HepG2 (cell line): ENCODE results near the gene DNAJC7. TPM values are rescaled to one million over a fixed set of nuclear protein-coding genes. Genes with fewer than 3 reads are reported as not detected.

Source experiments
- ATAC-seq: fragments of 200-7000 bp; cut with Tn5 transposase; 3 replicates; pipeline ENCODE4 v1.9.1; 2020; ENCODE audit warnings: mild to moderate bottlenecking, moderate library complexity
- BruUV-seq: library from RNA; stranded (reverse); fragments of 400-500 nt; replicated peaks from 2 replicates; lab custom pipeline; 2021; lab: Mats Ljungman, UMichigan
- CTCF ChIA-PET: fragments of 300-600 bp; formaldehyde crosslinking; extraction: SDS; loops from one replicate; lab custom pipeline; 2021; ENCODE audit warnings: low total read pairs, inconsistent platforms, low intra/inter-chr PET ratio; lab: Yijun Ruan, JAX
- POLR2A ChIA-PET: fragments of 350-600 bp; sonication (Branson Sonifier 250); formaldehyde crosslinking; loops from one replicate; lab custom pipeline; 2020; ENCODE audit warnings: antibody characterized with exemption, inconsistent platforms; lab: Yijun Ruan, JAX
- DNase-seq: peaks from one replicate; pipeline ENCODE4 v3.0.0-alpha.2; 2015; ENCODE audit warnings: low spot score
- FAIRE-seq: peaks from 3 replicates; lab custom pipeline; 2011; peaks lifted over from hg19 to GRCh38; lab: Jason Lieb, UNC
- H2AFZ ChIP-seq: one replicate; pipeline ENCODE4 v1.6.1; 2011; ENCODE audit warnings: low read length, inconsistent platforms
- H3K27ac ChIP-seq: fragments of 300-600 bp; 3 replicates; pipeline ENCODE4 v1.8.0; 2011; ENCODE audit warnings: mixed run types, mild to moderate bottlenecking, mixed read lengths, low read length, inconsistent platforms; ENCODE audit not compliant: insufficient read depth; ENCODE audit errors: extremely low read length
- H3K27me3 ChIP-seq, 2 experiments: fragments of 200-600 bp in 1 of 2; 2 replicates in 1 of 2; 3 replicates in 1 of 2; pipeline versions ENCODE4 v1.6.0 to v1.8.0; 2011; ENCODE audit warnings: low read length in 2 of 2, mild to moderate bottlenecking in 2 of 2, moderate library complexity in 2 of 2, inconsistent platforms in 1 of 2; ENCODE audit not compliant: insufficient read depth in 2 of 2, control insufficient read depth in 1 of 2
- H3K36me3 ChIP-seq, 2 experiments: fragments of 200-600 bp in 1 of 2; replicated peaks in 1 of 2; 2 replicates in 1 of 2; 3 replicates in 1 of 2; pipeline versions ENCODE4 v1.5.1 to v1.8.0; 2011; ENCODE audit warnings: low read length in 2 of 2, inconsistent platforms in 1 of 2; ENCODE audit not compliant: insufficient read depth in 2 of 2, control insufficient read depth in 1 of 2
- H3K4me1 ChIP-seq: 2 replicates; pipeline ENCODE4 v1.5.1; 2012; ENCODE audit warnings: low read length, inconsistent platforms; ENCODE audit not compliant: insufficient read depth
- H3K4me2 ChIP-seq: 2 replicates; pipeline ENCODE4 v1.6.0; 2011; ENCODE audit warnings: low read depth, low read length, inconsistent platforms
- H3K4me3 ChIP-seq, 3 experiments: fragments of 200-600 bp in 1 of 3; sonication (generic), shearing (Covaris generic) in 1 of 3; replicated peaks in 1 of 3; 2 replicates each; pipeline ENCODE4 v1.5.1; 2011 to 2016; ENCODE audit warnings: low read length in 3 of 3, inconsistent platforms in 2 of 3, low read depth in 2 of 3, mild to moderate bottlenecking in 2 of 3, control low read depth in 1 of 3, mixed read lengths in 1 of 3; ENCODE audit not compliant: insufficient read depth in 1 of 3
- H3K79me2 ChIP-seq: one replicate; pipeline ENCODE4 v1.6.1; 2011; ENCODE audit warnings: low read length, inconsistent platforms; ENCODE audit not compliant: insufficient read depth
- H3K9ac ChIP-seq: 2 replicates; pipeline ENCODE4 v1.6.0; 2011; ENCODE audit warnings: mild to moderate bottlenecking, low read depth, low read length, inconsistent platforms; ENCODE audit not compliant: insufficient read depth
- H3K9me3 ChIP-seq: 2 replicates; pipeline ENCODE4 v1.5.1; 2012; ENCODE audit warnings: mild to moderate bottlenecking, low read length
- H4K20me1 ChIP-seq: 2 replicates; pipeline ENCODE4 v1.6.0; 2011; ENCODE audit warnings: inconsistent platforms, mild to moderate bottlenecking, low read length, moderate library complexity; ENCODE audit not compliant: insufficient read depth
- EED ChIP-seq: sonication (generic); formaldehyde crosslinking; IDR thresholded peaks from 2 replicates; pipeline ENCODE4 v1.5.0; 2020; ENCODE audit warnings: mild to moderate bottlenecking, missing genetic modification reagents
- KMT2B ChIP-seq: IDR thresholded peaks from 2 replicates; pipeline ENCODE4 v1.6.1; 2016; ENCODE audit warnings: missing genetic modification reagents, missing compliant biosample characterization
- MEIS1 ChIP-seq: sonication (generic); formaldehyde crosslinking; IDR thresholded peaks from 2 replicates; pipeline ENCODE4 v1.9.0; 2021; ENCODE audit warnings: mild to moderate bottlenecking, missing genetic modification reagents, moderate library complexity, borderline replicate concordance
- MZF1 ChIP-seq: sonication (generic); formaldehyde crosslinking; IDR thresholded peaks from 2 replicates; pipeline ENCODE4 v1.8.1; 2023; ENCODE audit warnings: mild to moderate bottlenecking, missing genetic modification reagents, borderline replicate concordance
- NKX3-1 ChIP-seq: sonication (generic); formaldehyde crosslinking; IDR thresholded peaks from 2 replicates; pipeline ENCODE4 v1.5.0; 2020; ENCODE audit warnings: missing genetic modification reagents
- SMC3 ChIP-seq: IDR thresholded peaks from 2 replicates; pipeline ENCODE4 v1.6.1; 2011; ENCODE audit warnings: low read length, improper control_type of control experiment
- ZNF17 ChIP-seq: sonication (generic); formaldehyde crosslinking; IDR thresholded peaks from 2 replicates; pipeline ENCODE4 v1.5.0; 2020; ENCODE audit warnings: mild to moderate bottlenecking, missing genetic modification reagents
- ZNF383 ChIP-seq: sonication (generic); formaldehyde crosslinking; IDR thresholded peaks from 2 replicates; pipeline ENCODE4 v1.4.0; 2020; ENCODE audit warnings: missing genetic modification reagents, mild to moderate bottlenecking, borderline replicate concordance
- ZNF432 ChIP-seq: sonication (generic); formaldehyde crosslinking; IDR thresholded peaks from 2 replicates; pipeline ENCODE4 v1.5.0; 2020; ENCODE audit warnings: missing genetic modification reagents, mild to moderate bottlenecking, borderline replicate concordance
- ZNF451 ChIP-seq: sonication (generic); formaldehyde crosslinking; IDR thresholded peaks from 2 replicates; pipeline ENCODE4 v1.5.0; 2020; ENCODE audit warnings: mild to moderate bottlenecking, missing genetic modification reagents
- WGBS: methylation state at CpG from one replicate; pipeline ENCODE4 v1.1.6; 2017; ENCODE audit warnings: low lambda C conversion rate; 5-methylcytosine and 5-hydroxymethylcytosine counted together
- in situ Hi-C: cut with HindIII; loops from 2 replicates; pipeline ENCODE4 v1.10.0; 2017; ENCODE audit warnings: low pct_unique_long_range_greater_than_20kb; ENCODE audit not compliant: extremely low pct_ligation_motif_present
- intact Hi-C: fragments of 100-400 bp; cut with micrococcal nuclease; formaldehyde crosslinking; loops from one replicate; pipeline ENCODE4 v1.10.0; 2022; ENCODE audit not compliant: unreplicated experiment
- polyA plus RNA-seq, 8 experiments: library from polyadenylated mRNA; depleted of rRNA in 3 of 8; stranded (reverse) in 7 of 8; unstranded in 1 of 8; fragments of >200 nt; fragmentation: Illumina TruSeq in 4 of 8; extraction: Trizol in 4 of 8; gene quantifications; 2 replicates each; pipeline versions ENCODE4 v1.2.1 to v1.2.3, GENCODE V29; 2011 to 2016; ENCODE audit warnings: low read depth in 4 of 8, missing spikeins in 1 of 8, mixed read lengths in 1 of 8; ENCODE audit not compliant: insufficient read depth in 1 of 8
- total RNA-seq, 5 experiments: library from RNA; depleted of rRNA; stranded (reverse); fragments of >200 nt; fragmentation: Illumina TruSeq; extraction: Trizol; gene quantifications; 2 replicates each; pipeline ENCODE4 v1.2.3, GENCODE V29; 2016; ENCODE audit warnings: low read depth in 1 of 5
- TF ChIP-seq, protein P1 (sequence below): sonication (generic); formaldehyde crosslinking; IDR thresholded peaks from 2 replicates; pipeline ENCODE4 v1.4.0; 2020; ENCODE audit warnings: missing genetic modification reagents
- TF ChIP-seq, protein P2 (sequence below): sonication (generic); formaldehyde crosslinking; IDR thresholded peaks from 2 replicates; pipeline ENCODE4 v1.4.0; 2020; ENCODE audit warnings: mild to moderate bottlenecking, low read depth, missing genetic modification reagents
- TF ChIP-seq, protein P3 (sequence below): IDR thresholded peaks from 2 replicates; pipeline ENCODE4 v1.6.1; 2016; ENCODE audit warnings: control low read depth
- TF ChIP-seq, protein P4 (sequence below): sonication (generic); formaldehyde crosslinking; IDR thresholded peaks from 2 replicates; pipeline ENCODE4 v1.4.0; 2020; ENCODE audit warnings: mild to moderate bottlenecking, missing genetic modification reagents

Gene DNAJC7
- total and polyA plus RNA-seq, 2 of the 13 experiments (the other 11 are each of a cell fraction or from before 2014, with no cell fraction given), result 47.7 to 132 TPM

DNA sequence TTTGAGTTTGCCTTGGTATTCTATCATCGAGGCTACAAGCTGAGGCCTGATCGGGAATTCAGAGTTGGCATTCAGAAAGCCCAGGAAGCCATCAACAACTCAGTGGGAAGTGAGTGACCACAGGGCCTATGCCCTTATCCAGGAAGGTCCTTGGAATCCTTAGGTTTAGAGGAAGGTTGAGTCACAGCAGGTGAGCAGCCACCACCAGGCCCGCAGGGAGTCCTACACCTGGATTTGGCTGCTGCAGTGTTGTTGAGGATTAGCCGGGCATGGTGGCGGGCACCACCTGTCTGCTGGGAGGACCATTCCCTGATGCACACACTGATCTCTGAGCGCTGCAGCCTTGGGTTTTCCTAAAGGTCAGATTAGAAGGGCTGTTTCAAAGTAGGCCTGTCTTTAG, 81.6 kb downstream of the DNAJC7 start:
- POLR2A ChIA-PET, result no interaction called here

DNA sequence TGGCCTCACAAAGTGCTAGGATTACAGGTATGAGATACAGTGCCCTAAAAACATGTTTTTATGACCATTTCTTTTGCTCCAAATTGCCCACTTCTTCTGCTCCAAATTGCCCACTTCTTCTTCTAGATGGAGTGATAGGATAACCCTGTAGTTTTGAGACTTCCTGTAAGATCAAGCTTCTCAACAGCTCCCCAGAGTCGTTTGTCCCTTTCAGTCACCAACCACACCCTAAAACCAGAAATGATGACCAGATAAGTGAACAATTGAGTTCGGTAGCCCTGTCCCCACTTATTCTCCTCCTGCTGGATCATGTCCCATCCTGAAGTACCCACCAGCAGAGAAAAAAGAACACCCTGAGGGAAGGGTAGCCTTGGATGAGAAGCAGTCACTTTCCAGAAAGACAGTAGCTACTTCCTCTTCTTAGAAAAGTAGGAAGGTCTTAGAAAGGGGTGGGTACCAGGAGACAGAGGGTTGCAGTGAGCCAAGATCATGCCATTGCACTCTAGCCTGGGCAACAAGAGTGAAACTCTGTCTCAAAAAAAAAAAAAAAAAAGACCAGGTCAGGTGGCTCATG, 84.3 kb downstream of the DNAJC7 start:
- peaks cover 42% of the 10 kb centered on the region for H3K4me1 ChIP-seq
- no peaks in the 10 kb centered on the region for H4K20me1 ChIP-seq
- ATAC-seq (no peak), DNase-seq (no peak), FAIRE-seq (no peak)
- no peaks in the 10 kb centered on the region for H3K9me3 ChIP-seq
- no peak overlapping the region for H3K27ac ChIP-seq
- no peaks in the 10 kb centered on the region for H3K27me3 ChIP-seq
- H2AFZ ChIP-seq, result no peak overlapping the region
- in situ Hi-C loops (no loop called here), intact Hi-C loops (no loop called here)
- no TSS peak for BruUV-seq
- H3K79me2 ChIP-seq, result peaks cover 3% of the 10 kb centered on the region
- no peak overlapping the region for H3K9ac ChIP-seq
- WGBS, result 23% methylated on average over 2 of the region's 2 CpGs
- no peak overlapping the region for H3K4me2 ChIP-seq
- CTCF ChIA-PET, result no interaction called here
- H3K36me3 ChIP-seq, result no peaks in the 10 kb centered on the region
- no peak overlapping the region for H3K4me3 ChIP-seq
- POLR2A ChIA-PET, result interaction anchor here (0.6 to 1.0 kb wide), 2 partner anchors 27 to 68 kb away, joined by 3 to 4 read pairs; partner anchors contain the start of gene KLHL11
- TF ChIP-seq, protein P1, sequence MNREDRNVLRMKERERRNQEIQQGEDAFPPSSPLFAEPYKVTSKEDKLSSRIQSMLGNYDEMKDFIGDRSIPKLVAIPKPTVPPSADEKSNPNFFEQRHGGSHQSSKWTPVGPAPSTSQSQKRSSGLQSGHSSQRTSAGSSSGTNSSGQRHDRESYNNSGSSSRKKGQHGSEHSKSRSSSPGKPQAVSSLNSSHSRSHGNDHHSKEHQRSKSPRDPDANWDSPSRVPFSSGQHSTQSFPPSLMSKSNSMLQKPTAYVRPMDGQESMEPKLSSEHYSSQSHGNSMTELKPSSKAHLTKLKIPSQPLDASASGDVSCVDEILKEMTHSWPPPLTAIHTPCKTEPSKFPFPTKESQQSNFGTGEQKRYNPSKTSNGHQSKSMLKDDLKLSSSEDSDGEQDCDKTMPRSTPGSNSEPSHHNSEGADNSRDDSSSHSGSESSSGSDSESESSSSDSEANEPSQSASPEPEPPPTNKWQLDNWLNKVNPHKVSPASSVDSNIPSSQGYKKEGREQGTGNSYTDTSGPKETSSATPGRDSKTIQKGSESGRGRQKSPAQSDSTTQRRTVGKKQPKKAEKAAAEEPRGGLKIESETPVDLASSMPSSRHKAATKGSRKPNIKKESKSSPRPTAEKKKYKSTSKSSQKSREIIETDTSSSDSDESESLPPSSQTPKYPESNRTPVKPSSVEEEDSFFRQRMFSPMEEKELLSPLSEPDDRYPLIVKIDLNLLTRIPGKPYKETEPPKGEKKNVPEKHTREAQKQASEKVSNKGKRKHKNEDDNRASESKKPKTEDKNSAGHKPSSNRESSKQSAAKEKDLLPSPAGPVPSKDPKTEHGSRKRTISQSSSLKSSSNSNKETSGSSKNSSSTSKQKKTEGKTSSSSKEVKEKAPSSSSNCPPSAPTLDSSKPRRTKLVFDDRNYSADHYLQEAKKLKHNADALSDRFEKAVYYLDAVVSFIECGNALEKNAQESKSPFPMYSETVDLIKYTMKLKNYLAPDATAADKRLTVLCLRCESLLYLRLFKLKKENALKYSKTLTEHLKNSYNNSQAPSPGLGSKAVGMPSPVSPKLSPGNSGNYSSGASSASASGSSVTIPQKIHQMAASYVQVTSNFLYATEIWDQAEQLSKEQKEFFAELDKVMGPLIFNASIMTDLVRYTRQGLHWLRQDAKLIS (CRISPR knock-in tag), result no peak
- TF ChIP-seq MZF1 (no peak), ZNF432 (CRISPR knock-in tag) (no peak)
- TF ChIP-seq, protein P2, sequence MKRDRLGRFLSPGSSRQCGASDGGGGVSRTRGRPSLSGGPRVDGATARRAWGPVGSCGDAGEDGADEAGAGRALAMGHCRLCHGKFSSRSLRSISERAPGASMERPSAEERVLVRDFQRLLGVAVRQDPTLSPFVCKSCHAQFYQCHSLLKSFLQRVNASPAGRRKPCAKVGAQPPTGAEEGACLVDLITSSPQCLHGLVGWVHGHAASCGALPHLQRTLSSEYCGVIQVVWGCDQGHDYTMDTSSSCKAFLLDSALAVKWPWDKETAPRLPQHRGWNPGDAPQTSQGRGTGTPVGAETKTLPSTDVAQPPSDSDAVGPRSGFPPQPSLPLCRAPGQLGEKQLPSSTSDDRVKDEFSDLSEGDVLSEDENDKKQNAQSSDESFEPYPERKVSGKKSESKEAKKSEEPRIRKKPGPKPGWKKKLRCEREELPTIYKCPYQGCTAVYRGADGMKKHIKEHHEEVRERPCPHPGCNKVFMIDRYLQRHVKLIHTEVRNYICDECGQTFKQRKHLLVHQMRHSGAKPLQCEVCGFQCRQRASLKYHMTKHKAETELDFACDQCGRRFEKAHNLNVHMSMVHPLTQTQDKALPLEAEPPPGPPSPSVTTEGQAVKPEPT, result no peak
- TF ChIP-seq, protein P3, sequence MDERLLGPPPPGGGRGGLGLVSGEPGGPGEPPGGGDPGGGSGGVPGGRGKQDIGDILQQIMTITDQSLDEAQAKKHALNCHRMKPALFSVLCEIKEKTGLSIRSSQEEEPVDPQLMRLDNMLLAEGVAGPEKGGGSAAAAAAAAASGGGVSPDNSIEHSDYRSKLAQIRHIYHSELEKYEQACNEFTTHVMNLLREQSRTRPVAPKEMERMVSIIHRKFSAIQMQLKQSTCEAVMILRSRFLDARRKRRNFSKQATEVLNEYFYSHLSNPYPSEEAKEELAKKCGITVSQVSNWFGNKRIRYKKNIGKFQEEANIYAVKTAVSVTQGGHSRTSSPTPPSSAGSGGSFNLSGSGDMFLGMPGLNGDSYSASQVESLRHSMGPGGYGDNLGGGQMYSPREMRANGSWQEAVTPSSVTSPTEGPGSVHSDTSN (CRISPR knock-in tag), result no peak

More for the DNA sequence above, 81.6 kb downstream of the DNAJC7 start:
- DNase-seq (no peak), ATAC-seq (no peak), FAIRE-seq (no peak)
- Histone ChIP-seq H2AFZ (no peak overlapping the region), H4K20me1 (no peaks in the 10 kb centered on the region), H3K9me3 (no peaks in the 10 kb centered on the region), H3K27ac (no peak overlapping the region), H3K4me1 (peaks cover 38% of the 10 kb centered on the region), H3K4me3 (no peak overlapping the region), H3K79me2 (no peaks in the 10 kb centered on the region), H3K9ac (no peak overlapping the region), H3K27me3 (no peaks in the 10 kb centered on the region), H3K36me3 (no peaks in the 10 kb centered on the region), H3K4me2 (no peak overlapping the region)
- BruUV-seq, result no TSS peak
- intact Hi-C loops, result no loop called here
- CTCF ChIA-PET, result no interaction called here
- in situ Hi-C loops, result no loop called here
- TF ChIP-seq, protein P4, sequence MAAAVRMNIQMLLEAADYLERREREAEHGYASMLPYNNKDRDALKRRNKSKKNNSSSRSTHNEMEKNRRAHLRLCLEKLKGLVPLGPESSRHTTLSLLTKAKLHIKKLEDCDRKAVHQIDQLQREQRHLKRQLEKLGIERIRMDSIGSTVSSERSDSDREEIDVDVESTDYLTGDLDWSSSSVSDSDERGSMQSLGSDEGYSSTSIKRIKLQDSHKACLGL (CRISPR knock-in tag), result no peak
- TF ChIP-seq ZNF17 (no peak), MEIS1 (no peak), EED (CRISPR knock-in tag) (no peak), ZNF383 (CRISPR knock-in tag) (no peak), SMC3 (no peak), NKX3-1 (no peak), ZNF451 (CRISPR knock-in tag) (no peak), KMT2B (CRISPR knock-in tag) (no peak)
- 96% methylated on average over 5 of the region's 6 CpGs for WGBS
